ENCODE data around the gene EGFL6.

The EGFL6 gene

GRCh38 chrX:13569479-13570260, at the start of gene EGFL6:
Gene EGFL6 (plus strand): TSS chrX:13569601. CDS start chrX:13569862, 261 bp downstream.
- DNase-seq: no peak

GRCh38 chrX:13520351-13520750, 49.0 kb upstream of the EGFL6 start:
- no peak for DNase-seq

DNA sequence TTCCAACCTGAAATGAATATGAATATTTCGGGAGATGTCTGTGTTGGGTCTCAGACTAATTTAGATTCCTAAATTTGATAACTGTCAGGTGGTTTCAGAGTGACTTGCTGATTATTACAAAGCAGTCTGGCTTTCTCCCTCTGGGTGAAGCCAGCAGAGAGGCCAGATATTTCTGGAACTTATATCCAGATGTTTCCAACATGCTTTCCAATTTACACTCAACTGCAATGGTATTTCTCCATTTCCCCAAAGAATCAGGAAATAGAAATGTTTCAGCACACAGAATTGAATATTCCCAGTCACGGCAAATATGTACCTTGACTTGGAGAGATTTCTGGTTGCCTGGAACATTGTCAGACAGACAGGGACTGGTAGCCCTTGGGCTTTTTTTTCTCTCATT, 48.5 kb upstream of the EGFL6 start:
- no peak for DNase-seq

- no peak for DNase-seq
These were observed 46.6 kb upstream of the EGFL6 start for GRCh38 chrX:13522811-13523210.

DNA sequence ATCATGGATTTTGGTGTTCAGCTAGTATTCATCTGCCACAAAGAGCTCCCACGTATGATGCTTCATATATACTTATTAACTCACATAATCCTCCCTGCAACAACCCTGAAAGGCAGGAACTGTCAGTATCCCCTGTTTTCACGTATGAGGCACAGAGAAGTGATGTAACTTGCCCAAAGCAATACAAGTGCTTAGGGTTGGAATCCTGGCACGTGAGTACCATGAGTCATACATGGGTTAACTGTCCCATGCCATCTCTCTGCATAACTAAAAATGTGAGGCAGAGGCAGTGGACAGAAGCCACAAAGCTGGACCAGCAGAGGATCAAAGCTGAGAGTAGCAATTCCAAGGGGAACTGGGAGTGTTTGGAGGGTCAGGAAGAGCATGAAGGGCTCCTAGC, 35.7 kb upstream of the EGFL6 start:
- DNase-seq: no peak

GRCh38 chrX:13535376-13536165, 33.8 kb upstream of the EGFL6 start:
- no peak for DNase-seq

DNA sequence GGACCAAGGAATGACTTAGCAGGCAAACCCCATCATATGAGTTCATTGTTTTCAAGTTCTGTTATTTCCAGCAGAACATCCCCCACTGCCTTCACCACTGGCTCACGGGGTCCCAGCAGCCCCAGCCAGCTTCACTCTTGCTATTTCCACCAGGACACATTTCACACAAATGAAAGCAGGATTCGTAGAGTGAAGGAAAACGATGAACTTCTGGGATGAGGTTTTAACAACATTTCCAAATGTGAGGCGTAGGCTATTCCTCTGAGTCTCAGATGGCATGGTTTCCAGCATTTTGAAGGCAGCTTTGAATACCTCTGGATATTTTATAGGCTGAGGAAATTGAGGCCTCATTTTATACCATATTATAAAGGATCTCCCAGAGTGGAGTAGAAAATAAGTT, 32.9 kb upstream of the EGFL6 start:
- DNase-seq: no peak

DNA sequence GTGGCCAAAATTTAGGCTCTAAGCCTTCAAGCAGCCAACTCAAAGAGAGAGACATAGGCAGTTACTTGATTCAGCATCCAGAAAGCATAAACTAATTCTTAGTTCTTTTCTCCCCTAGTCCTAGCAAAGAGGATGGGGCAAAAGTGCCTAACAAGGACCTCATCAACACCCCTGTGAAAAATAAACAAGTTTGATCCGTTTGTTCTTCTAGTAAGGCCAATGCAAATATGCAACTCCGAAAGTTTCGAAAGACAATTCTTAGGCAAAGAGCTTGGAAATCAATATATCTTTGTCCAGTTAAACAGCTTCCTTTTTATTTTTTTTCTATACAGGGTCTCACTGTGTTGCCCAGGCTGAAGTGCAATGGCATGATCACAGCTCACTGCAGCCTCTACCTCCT, 31.0 kb upstream of the EGFL6 start:
- DNase-seq: no peak

DNA sequence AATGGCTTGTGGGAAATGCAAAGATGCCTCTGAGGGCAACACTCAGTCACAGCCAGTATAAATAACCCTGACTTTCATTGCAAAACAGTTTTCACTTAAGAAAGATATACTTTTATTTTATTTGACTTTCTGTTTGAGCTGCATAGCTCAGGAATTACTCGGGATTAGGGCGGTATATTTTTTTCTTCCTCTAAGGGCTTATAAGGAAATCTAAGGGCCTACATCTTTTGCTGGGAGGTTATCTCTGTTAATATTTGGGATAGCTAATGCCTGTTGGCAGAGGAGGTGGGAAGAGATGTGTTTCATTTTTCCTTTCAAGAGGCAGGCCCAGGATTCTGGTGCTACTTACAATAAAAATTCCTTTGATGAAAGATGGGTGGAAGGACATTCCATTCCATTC, 28.8 kb upstream of the EGFL6 start:
- no peak for DNase-seq

- DNase-seq: no peak
These were observed 23.7 kb upstream of the EGFL6 start for GRCh38 chrX:13545726-13546125.

DNA sequence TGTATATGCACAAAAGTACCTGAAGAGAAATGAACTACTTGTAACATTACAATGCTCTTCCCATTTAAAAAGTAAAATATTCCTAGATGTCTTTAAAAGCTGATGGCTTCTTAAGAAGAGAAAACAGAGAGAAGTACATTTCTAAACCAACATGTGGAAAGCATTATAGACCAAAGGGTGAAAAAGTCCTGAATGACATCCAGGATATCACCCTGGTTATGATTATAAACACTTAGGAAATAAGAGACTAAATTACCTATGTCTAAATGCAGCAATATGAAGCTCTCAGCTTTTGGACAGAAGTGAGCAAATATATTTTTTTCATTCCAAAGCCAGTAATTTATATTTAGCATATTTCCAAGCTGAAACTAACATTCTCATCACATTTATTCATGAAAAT, 21.7 kb upstream of the EGFL6 start:
- DNase-seq: no peak

DNA sequence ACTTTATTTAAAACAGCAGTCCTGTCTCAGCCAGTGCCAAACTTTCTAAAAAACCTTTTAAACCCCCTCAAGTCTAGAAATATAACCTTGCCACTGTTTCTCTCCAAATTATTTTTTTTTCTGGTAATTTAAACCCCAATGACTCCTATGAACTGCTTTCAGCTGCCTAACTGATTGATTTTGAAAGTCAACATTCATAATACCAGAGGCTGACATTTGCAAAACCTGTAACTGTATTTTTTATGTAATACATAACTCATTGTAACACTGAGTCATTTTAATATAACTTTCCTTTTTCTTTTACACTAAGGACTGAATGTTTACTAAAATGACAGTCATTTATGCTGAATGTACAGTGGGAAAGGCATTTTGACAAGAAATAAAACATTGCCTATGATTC, 19.1 kb upstream of the EGFL6 start:
- DNase-seq: no peak

GRCh38 chrX:13551610-13552009, 17.8 kb upstream of the EGFL6 start:
- DNase-seq: no peak

DNA sequence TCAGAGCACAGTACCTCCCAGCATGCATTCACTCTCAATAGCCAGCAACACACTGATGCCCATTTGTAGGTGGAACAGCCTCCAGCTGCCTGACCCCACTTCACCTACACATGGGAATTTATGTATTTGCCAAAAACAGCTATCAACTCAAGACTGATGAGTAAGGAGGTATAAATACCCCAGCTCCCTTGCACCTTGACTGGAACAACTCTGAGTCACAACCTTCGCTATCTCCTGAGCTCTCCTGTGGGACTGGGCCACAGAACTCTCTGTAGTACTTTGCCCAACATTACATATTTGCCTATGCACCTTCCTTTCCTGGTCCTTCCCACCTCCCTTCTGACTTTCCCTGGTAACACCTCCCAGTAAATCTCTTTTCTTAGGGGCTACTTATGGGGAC, 16.5 kb upstream of the EGFL6 start:
- no peak for DNase-seq

DNA sequence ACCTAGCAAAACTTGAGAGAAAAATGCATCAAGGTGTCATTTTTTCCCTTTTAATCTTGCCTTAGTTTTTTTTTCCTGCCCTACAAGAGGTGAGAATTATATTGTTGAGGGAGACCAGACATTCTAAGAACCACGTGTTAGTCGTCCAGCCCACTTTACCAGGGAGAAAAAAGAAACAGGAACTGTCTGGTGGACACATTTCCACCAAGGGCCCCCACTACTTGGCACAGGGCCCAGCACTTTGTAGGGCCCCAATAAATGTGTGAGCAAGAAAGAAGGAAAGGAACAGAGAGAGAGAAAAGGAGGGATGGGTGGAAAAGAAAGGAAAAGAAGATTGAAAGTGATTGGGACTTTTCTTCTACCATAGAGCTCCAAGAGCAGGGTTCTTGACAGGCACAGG, 3.9 kb upstream of the EGFL6 start:
- DNase-seq: no peak

- DNase-seq: no peak
These were observed 832 bp downstream of the EGFL6 start for GRCh38 chrX:13570261-13570605.

GRCh38 chrX:13571136-13571535, 1.7 kb downstream of the EGFL6 start:
- DNase-seq: no peak

- no peak for DNase-seq
These were observed 5.2 kb downstream of the EGFL6 start for GRCh38 chrX:13574600-13574999.

GRCh38 chrX:13579661-13580060, 10.3 kb downstream of the EGFL6 start:
- DNase-seq: no peak

GRCh38 chrX:13581554-13581953, 12.2 kb downstream of the EGFL6 start:
- no peak for DNase-seq

DNA sequence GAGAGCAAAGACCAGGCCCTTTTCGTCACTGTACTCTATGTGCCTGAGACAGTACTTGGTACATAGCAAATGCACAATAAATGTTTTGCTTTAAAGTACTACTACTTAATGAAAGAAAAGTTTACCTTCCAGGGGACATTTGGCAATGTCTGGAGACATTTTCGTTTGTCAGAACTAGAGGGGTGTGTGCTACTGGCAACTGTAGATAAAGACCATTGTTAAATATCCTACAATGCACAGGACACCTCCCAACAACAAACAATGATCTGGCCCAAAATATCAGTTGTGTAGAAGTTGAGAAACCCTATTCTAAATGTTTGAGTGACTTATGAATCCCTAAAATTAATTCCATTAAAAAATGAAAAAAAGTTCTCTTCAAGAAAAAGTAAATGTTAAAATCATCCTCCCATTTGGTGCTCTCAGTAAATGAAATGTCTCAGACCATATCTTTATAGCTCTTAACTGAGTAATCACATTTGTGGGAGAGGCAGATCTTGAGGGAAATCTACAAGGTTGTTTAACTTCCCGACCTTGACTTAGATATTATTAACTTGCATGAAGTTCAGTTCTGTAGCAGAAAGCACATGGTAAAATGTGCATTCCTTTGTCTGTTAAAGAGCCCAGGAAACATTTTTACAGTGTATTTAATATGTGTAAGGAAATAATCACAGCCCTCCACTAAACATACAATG, 18.5 kb downstream of the EGFL6 start:
- no peak for DNase-seq

DNA sequence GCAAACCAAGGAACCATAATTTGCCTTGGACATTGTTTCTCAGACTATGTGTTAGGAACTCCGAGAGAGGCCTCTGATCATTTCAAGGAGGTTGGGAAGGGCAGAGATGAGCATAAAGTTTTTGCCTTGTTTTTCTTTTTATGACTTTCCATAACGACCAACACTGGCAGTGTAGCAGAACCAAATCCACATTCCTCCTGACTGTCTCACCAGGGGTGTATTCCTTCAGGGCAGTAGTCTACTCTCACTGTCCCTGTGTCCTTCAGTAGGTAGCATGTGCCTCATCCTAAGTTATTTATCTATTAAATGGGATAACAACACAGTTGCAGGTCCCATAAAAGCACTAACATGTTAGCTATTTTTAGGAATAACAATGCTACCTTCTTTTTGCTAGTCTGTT, 20.8 kb downstream of the EGFL6 start:
- no peak for DNase-seq

GRCh38 chrX:13590914-13591313, 21.5 kb downstream of the EGFL6 start:
- DNase-seq: no peak

- DNase-seq: no peak
These were observed 28.5 kb downstream of the EGFL6 start for GRCh38 chrX:13597874-13598273.
